GM12874 (cell line): ENCODE results near the gene ATP6V1G3.

Source experiments
- CTCF ChIP-seq: IDR thresholded peaks from 2 replicates; pipeline ENCODE4 v1.5.1; 2011; ENCODE audit warnings: low read depth, mild to moderate bottlenecking, control low read depth, low read length, moderate library complexity; ENCODE audit not compliant: insufficient read depth

Gene ATP6V1G3

GRCh38 chr1:198552668-198553416 lies 12.4 kb upstream of the ATP6V1G3 start:
- peak; percentile 11; the same call in 1 of the 2 replicates for TF ChIP-seq CTCF

- TF ChIP-seq CTCF: no peak
Observed at GRCh38 chr1:198550941-198551524, 10.6 kb upstream of the ATP6V1G3 start.

GRCh38 chr1:198549866-198550265 lies 9.4 kb upstream of the ATP6V1G3 start:
- TF ChIP-seq CTCF: no peak

- no peak for TF ChIP-seq CTCF
Observed at GRCh38 chr1:198548890-198549289, 8.4 kb upstream of the ATP6V1G3 start.

- no peak for TF ChIP-seq CTCF
Observed at GRCh38 chr1:198545156-198545555, 4.7 kb upstream of the ATP6V1G3 start.

GRCh38 chr1:198544265-198544664 lies 3.8 kb upstream of the ATP6V1G3 start:
- TF ChIP-seq CTCF: no peak

GRCh38 chr1:198543670-198544260 lies 3.3 kb upstream of the ATP6V1G3 start:
- no peak for TF ChIP-seq CTCF
